ENCODE data around the gene PGA4. TPM values are rescaled to one million over a fixed set of nuclear protein-coding genes. Genes with fewer than 3 reads are reported as not detected.
"Not testable (repeated sequence)": the region's sequence is repeated elsewhere in the genome, so short reads cannot be mapped to it uniquely, and the experiment has no call there.

The PGA4 gene
- total RNA-seq, 6 donors from 2014 or later = 0.14 to 0.44 TPM; not detected in 4

DNA sequence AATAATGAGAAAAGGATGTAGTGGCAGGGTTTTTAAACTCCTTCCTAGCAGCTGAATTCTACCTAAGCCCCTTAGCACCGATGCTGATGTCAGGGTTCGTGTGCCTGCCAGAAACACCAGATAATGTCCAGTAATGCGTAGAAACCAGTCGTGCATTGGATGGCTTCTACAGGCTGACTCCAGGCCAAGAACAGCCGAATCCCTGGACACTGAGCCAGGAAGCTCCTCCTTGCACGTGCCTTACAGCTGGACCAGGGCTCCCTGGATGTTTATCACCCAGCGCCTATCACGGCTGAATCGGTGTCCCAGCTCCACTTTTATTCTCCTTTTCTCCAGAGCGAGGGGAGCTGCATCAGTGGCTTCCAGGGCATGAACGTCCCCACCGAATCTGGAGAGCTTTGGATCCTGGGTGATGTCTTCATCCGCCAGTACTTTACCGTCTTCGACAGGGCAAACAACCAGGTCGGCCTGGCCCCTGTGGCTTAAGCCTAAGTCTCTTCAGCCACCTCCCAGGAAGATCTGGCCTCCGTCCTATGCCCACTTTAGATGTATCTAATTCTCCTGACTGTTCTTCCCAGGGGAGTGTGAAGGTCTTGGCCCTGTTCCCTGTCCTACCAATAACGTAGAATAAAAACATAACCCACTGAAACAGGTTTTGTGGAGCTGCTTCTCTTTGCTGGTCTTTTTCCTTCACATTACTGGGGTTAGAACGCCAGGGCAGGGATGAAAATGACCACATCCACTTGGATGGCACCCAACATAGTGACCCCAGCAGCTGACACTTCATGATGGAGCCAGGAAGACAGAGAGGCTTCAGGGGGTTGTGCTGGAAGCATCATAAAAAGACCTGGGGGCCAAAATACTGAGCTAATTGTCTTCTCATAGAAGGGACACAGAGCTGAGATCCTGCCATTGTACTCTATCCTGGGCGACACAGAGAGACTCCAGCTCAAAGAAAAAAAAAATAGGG, 28.9 kb downstream of the PGA4 start:
- WGBS, 2 donors = 76 to 77% methylated on average over 17 to 20 of the region's 20 CpGs
- not testable (repeated sequence) for H3K4me1 ChIP-seq, DNase-seq, H3K4me3 ChIP-seq, H3K9me3 ChIP-seq, H3K27me3 ChIP-seq, H3K36me3 ChIP-seq, H3K27ac ChIP-seq
- ATAC-seq (ENCODE audit: low FRiP score in 2 of 2) = peak in 1 of 2 donors; percentile 69

DNA sequence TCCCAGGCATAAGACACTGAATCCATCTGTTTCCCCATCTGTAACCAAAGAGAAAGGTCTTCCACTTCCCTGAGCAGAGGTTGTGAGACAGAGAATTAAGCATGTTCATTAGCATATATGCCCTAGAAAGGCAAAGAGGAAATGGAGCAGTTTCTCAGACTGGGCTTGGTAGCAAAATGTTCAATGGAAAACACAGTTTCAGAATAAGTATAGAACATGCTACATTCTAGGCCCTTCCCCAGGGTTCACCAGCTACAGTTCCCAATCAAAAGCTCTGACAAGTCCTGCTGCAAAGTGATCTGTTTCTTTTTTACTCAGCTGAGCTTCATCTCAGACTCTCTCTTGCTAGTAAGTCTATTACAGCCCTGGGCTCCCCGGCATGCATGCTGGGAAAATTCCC, 30.2 kb downstream of the PGA4 start:
- H3K27ac ChIP-seq; H3K4me1 ChIP-seq; H3K36me3 ChIP-seq; H3K4me3 ChIP-seq; H3K9me3 ChIP-seq; DNase-seq; H3K27me3 ChIP-seq; ATAC-seq (ENCODE audit: low FRiP score in 2 of 2): not testable (repeated sequence)
- 80% methylated on average over 1 of the region's 1 CpG; no CpG with 5 or more reads in 1 of the 2 donors for WGBS, 2 donors

DNA sequence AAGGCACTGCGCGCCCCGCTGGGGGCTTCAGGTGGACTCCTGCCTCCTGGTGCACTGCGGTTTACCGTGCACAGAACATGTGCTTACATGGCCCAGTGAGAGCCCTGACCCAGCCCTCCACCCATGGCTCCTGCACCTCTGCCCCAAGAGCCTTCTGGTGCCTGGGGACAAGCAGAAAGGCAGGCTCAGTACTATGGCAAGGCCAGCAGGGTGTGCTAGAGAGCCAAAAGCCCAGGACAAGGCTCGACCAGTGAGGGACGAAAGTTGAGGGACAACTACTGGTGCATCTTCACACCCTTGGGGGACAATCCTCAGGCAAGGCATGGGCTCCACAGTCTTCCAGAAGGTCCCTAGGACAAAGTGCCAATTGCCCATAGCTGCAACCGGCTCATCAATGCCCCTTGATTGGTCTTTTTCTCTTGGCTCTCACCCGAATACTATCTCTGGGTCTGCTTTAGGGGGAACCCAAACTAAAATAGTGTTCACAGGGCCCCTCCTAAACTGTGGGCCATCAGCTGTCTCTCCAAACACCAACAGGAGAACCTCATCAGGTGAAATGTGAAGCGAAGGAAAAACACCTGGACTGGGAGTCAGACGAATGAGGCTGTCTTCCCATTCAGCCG, 32.4 kb downstream of the PGA4 start:
- Histone ChIP-seq H3K4me1 (no peaks in the 10 kb centered on the region), H3K4me3 (no peak overlapping the region), H3K36me3 (no peaks in the 10 kb centered on the region), H3K27me3 (no peaks in the 10 kb centered on the region), H3K9me3 (no peaks in the 10 kb centered on the region), H3K27ac (no peak overlapping the region)
- DNase-seq (peak; percentile 46 to 59), ATAC-seq (ENCODE audit: low FRiP score in 2 of 2) (peak; percentile 62 to 81)
- 52 to 62% methylated on average over 5 to 12 of the region's 12 CpGs for WGBS, 2 donors
- no peak for TF ChIP-seq POLR2AphosphoS5 (IDR thresholded peaks at IDR 0.05)
- no peak for TF ChIP-seq POLR2A (IDR thresholded peaks at IDR 0.05)
- TF ChIP-seq, protein P1, sequence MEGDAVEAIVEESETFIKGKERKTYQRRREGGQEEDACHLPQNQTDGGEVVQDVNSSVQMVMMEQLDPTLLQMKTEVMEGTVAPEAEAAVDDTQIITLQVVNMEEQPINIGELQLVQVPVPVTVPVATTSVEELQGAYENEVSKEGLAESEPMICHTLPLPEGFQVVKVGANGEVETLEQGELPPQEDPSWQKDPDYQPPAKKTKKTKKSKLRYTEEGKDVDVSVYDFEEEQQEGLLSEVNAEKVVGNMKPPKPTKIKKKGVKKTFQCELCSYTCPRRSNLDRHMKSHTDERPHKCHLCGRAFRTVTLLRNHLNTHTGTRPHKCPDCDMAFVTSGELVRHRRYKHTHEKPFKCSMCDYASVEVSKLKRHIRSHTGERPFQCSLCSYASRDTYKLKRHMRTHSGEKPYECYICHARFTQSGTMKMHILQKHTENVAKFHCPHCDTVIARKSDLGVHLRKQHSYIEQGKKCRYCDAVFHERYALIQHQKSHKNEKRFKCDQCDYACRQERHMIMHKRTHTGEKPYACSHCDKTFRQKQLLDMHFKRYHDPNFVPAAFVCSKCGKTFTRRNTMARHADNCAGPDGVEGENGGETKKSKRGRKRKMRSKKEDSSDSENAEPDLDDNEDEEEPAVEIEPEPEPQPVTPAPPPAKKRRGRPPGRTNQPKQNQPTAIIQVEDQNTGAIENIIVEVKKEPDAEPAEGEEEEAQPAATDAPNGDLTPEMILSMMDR (IDR thresholded peaks at IDR 0.05) = peak; percentile 68 to 83 (median 78)
- TF ChIP-seq EP300 (IDR thresholded peaks at IDR 0.05) = no peak

DNA sequence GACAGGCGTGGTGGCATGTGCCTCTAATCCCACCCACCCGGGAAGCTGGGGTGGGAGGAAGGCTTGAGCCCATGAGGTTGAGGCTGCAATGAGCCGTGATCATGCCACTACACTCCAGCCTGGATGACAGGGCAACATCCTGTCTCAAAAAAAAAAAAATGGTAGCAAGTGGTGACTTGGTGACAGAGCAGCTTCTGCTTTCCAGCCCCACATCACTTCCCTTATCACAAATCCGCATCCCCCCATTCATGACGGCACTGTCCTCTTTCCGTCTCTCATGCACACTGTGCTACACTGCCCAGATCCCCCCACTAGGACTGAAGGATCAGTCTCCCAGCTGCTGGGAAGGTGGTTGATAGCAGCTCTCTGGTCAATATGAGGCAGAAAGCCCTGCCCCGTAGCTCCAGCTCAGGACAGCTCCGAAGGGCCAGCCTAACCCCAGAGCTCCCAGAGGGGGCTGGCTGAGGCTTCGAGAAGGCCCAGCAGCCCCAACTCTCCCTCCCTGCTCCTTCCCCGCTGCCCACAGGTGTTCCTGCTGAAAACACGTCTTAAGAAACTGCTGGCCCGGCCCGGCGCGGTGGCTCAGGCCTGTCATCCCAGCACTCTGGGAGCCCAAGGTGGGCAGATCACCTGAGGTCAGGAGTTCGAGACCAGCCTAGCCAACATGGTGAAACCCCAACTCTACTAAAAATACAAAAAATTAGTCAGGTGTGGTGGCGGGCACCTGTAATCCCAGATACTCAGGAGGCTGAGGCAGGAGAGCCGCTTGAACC, 34.7 kb downstream of the PGA4 start:
- 82 to 86% methylated on average over 12 to 18 of the region's 18 CpGs for WGBS, 2 donors
- ATAC-seq (ENCODE audit: low FRiP score in 2 of 2) (no peak), DNase-seq (peak in 1 of 2 donors; percentile 70)
- H3K4me1 ChIP-seq = no peaks in the 10 kb centered on the region
- H3K27ac ChIP-seq = no peak overlapping the region
- H3K27me3 ChIP-seq = no peaks in the 10 kb centered on the region
- H3K36me3 ChIP-seq = no peaks in the 10 kb centered on the region
- H3K4me3 ChIP-seq = no peak overlapping the region
- TF ChIP-seq, protein P1 (IDR thresholded peaks at IDR 0.05) = no peak
- TF ChIP-seq POLR2A (IDR thresholded peaks at IDR 0.05) (no peak), EP300 (IDR thresholded peaks at IDR 0.05) (no peak), POLR2AphosphoS5 (IDR thresholded peaks at IDR 0.05) (no peak)
- no peaks in the 10 kb centered on the region for H3K9me3 ChIP-seq

DNA sequence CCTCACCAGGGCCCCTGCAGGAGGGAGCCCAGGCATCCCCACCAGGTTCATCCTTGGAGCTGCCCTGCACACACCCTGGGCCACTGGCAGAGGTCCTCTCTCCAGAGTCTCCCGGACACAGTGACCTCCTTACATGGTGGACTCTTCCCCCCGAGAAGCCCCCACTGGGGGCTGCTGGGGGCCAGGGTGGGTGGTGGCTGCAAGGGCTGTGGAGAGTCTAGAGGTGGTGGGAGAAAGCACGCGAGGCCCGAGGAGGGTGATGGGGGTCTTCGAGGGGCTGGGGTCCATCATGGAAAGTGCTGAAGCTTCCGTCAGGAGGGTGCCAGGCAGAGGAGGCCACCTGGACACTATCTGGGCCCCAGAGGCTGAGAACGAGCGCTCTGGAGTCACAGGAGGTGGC, 36.4 kb downstream of the PGA4 start:
- no peaks in the 10 kb centered on the region for H3K4me1 ChIP-seq
- no peaks in the 10 kb centered on the region for H3K27me3 ChIP-seq
- no peak overlapping the region for H3K4me3 ChIP-seq
- no peaks in the 10 kb centered on the region for H3K36me3 ChIP-seq
- no peak for TF ChIP-seq EP300 (IDR thresholded peaks at IDR 0.05)
- TF ChIP-seq POLR2A (IDR thresholded peaks at IDR 0.05) = no peak
- no peak for TF ChIP-seq POLR2AphosphoS5 (IDR thresholded peaks at IDR 0.05)
- TF ChIP-seq, protein P1 (IDR thresholded peaks at IDR 0.05) = no peak
- no peaks in the 10 kb centered on the region for H3K9me3 ChIP-seq
- DNase-seq = peak in 1 of 2 donors; percentile 51
- no peak overlapping the region for H3K27ac ChIP-seq
- 90 to 92% methylated on average over 5 to 7 of the region's 9 CpGs for WGBS, 2 donors
- ATAC-seq (ENCODE audit: low FRiP score in 2 of 2) = no peak

Measured in upper lobe of left lung (tissue), 6 donors.